Fibroblast of gingiva (primary cell): ENCODE measurements around the gene NAT14.
"Not testable (repeated sequence)": the region's sequence is repeated elsewhere in the genome, so short reads cannot be mapped to it uniquely, and the experiment has no call there.

ENCODE experiments used
- DNase-seq: peaks from one replicate; pipeline ENCODE4 v3.0.0-alpha.2; 2011; ENCODE audit warnings: low read depth

Gene NAT14

DNA sequence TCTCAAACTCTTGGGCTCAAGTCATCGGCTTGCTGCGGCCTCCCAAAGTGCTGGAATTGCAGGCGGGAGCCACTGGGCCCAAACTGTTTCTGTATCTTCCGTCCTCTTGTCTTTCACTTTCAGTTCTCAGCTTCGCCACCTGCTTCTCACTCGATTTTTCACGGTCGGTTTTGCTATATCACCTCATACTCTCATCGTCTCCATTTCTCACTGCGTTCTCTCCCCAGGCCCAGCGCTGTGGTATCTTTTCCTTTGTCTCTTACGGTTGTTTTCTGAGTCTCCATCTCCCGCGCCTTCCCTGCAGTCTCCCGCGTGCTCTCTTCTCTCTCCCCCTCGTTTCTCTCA, 18.1 kb downstream of the NAT14 start:
- DNase-seq: no peak

GRCh38 chr19:55503502-55504251, 18.7 kb downstream of the NAT14 start:
- peak; percentile 83 for DNase-seq

GRCh38 chr19:55504252-55504603, 19.2 kb downstream of the NAT14 start:
- DNase-seq: no peak

DNA sequence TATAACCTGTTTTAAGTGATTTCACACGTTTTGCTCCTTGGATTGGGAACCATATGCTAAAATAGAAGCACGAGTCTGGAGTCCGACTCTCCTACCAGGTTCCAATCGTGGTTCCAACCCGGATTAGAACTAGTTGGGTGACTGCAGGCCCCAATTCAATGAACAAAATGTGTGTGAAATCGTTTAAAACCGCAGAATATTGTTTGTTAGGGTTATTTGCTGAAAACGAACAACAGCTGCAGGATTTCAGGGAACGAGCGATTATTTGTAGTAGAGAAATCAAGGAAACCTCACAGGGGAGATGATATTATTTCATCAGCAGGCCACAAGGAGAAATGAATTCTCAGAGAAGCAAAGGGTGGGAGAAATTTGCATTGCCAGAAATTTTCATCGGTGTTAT, 20.0 kb downstream of the NAT14 start:
- no peak for DNase-seq

DNA sequence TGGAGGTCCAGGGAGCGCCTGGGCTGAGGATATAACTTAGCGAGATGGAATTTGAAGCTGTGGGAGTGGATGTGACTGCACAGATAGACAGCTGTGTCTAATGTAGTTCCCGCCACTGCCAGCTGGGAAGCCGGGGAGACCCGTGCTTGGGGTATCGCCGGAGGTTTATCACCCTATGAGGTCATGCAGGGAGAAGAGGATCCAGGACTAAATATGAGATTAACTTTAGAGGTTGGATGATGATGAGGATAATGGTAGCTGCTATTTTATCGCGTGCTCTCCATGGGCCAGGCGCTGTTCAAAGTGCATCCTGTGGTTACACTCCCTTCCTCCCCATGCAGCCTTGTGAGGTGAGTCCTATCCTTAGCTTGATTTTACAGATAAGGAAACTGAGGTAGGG, 23.1 kb downstream of the NAT14 start:
- no peak for DNase-seq

- DNase-seq: peak; percentile 90
Observed at GRCh38 chr19:55516878-55517620, 32.1 kb downstream of the NAT14 start.

GRCh38 chr19:55519451-55520311, 34.7 kb downstream of the NAT14 start:
- DNase-seq: peak; percentile 76

GRCh38 chr19:55520691-55521292, 35.8 kb downstream of the NAT14 start:
- no peak for DNase-seq

DNA sequence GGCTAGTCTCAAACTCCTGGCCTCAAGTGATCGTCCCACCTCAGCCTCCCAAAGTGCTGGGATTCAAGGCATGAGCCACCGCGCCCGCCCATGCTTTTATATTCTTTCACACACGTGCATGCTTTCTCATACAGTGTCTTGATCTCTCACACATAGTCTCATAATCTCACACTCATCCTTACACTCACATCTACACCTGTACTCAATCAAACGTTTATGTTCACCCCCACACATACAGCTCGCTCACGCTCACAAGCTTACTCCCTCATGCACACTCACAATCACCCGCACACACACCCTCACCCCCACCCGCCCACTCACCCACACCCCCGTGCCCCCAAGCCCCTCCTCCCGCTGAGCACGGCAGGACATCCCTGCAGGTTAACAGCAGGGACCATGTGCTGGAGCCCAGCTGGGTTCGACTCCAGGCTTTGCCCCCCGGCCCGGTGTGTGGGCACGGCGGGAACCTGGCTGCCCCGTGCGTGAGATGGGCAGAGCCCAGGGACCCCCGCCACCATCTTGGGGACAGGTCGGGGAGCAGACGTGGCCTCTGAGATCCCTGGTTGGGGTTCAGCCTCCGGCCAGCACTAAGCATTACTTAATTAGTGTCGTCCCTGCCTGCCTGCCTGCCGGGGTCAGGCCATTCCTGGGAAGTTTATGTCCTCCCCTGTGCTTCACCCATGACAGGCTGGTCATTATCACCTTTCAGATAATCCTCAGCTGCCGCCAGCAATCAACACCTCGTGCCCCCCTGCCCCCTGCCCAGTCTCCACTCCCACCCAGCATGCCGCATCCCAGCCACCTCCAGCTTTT, 40.5 kb downstream of the NAT14 start:
- no peak for DNase-seq

- DNase-seq: peak; percentile 71
Observed at GRCh38 chr19:55526216-55527196, 41.5 kb downstream of the NAT14 start.

DNA sequence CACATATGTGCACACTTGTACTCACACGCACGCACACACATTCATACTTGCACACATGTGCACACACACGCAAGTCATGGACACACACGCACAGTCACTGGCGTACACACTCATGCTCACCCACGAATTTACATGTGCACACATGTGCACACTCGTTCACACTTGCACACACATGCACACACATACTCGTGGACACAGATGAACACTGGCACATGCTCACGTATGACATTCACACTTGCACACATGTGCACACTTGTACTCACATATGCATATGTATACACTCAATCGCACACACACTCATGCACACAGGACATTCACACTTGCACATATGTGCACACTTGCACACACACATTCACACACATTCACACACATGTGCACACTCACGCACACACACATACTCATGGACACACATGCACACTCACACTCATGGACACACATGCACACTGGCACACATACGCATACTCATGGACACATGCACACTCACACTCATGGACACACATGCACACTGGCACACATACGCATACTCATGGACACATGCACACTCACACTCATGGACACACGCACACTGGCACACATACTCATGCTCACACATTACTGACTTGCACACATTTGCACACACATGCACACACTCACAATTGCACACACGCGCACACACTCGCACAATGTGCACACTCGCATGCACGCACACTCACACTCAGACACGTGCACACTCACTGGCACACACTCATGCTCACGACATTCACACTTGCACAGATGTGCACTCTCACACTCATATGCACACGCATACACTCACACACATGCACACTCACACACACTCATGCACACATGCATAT, 42.4 kb downstream of the NAT14 start:
- DNase-seq: no peak

- DNase-seq: no peak
Observed at GRCh38 chr19:55528030-55528803, 43.2 kb downstream of the NAT14 start.

GRCh38 chr19:55529636-55530234, 44.7 kb downstream of the NAT14 start:
- no peak for DNase-seq

- DNase-seq: no peak
Observed at GRCh38 chr19:55530996-55531395, 46.0 kb downstream of the NAT14 start.

DNA sequence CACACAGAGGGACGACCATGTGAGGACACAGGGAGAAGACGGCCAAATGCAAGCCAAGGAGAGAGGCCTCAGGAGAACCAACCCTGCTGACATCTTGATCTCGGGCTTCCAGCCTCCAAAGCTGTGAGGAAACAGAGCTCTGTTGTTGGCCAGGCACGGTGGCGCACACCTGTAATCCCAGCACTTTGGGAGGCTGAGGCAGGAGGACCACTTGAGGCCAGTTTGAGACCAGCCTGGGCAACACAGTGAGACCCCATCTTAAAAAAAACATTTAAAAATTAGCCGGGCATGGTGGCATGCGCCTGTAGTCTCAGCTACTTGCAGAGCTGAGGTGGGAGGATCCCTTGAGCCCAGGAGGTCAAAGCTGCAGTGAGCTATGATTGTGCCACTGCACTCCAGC, 49.3 kb downstream of the NAT14 start:
- DNase-seq: not testable (repeated sequence)

- no peak for DNase-seq
Observed at GRCh38 chr19:55535173-55535964, 50.4 kb downstream of the NAT14 start.

- no peak for DNase-seq
Observed at GRCh38 chr19:55535965-55536350, 51.0 kb downstream of the NAT14 start.
